Neural cell (in vitro differentiated cells): ENCODE measurements around the gene SLC25A42.

Source experiments
- CTCF ChIP-seq: fragments of 450-650 bp; IDR thresholded peaks from 2 replicates; pipeline ENCODE4 v1.5.1; 2014; ENCODE audit warnings: antibody characterized with exemption, mild to moderate bottlenecking, moderate library complexity; ENCODE audit not compliant: poor library complexity, severe bottlenecking
- RAD21 ChIP-seq: fragments of 450-650 bp; conservative IDR thresholded peaks from 2 replicates; pipeline ENCODE4 v1.6.1; 2014; ENCODE audit warnings: antibody characterized with exemption, mild to moderate bottlenecking, moderate library complexity

GRCh38 chr19:19043881-19044280 is 19.9 kb upstream of the SLC25A42 start:
- TF ChIP-seq CTCF = no peak
- TF ChIP-seq RAD21 = no peak
